HG03565 (cell line): ENCODE measurements around the gene BCAP31.
"Not testable (repeated sequence)": the region's sequence is repeated elsewhere in the genome, so short reads cannot be mapped to it uniquely, and the experiment has no call there.

Experiments used
- ATAC-seq: cut with Tn5 transposase; IDR thresholded peaks from one replicate; pipeline ENCODE4 v1.9.1; 2021; ENCODE audit warnings: mild to moderate bottlenecking, moderate library complexity; ENCODE audit not compliant: unreplicated experiment

Gene BCAP31

GRCh38 chrX:153763298-153763932 lies 39.2 kb upstream of the BCAP31 start:
- ATAC-seq: no peak

- ATAC-seq: no peak
Measured at GRCh38 chrX:153762626-153763173, 38.5 kb upstream of the BCAP31 start.

- ATAC-seq: no peak
Measured at GRCh38 chrX:153761863-153762262, 37.7 kb upstream of the BCAP31 start.

DNA sequence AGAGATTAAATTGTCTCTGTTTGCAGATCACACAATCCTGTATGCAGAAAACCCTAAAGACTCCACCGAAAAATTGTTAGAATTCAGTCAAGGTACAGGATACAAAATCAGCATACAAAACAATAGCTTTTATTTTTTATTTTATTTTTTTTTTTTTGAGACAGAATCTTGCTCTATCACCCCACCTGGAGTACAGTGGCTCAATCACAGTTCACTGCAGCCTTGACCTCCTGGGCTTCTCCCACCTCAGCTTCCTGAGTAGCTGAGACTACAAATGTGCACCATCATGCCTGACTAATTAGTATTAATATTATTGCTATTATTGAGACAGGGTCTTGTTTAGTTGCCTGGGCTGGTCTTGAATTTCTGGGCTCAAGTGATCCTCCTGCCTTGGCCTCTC lies 30.9 kb upstream of the BCAP31 start:
- ATAC-seq: no peak

DNA sequence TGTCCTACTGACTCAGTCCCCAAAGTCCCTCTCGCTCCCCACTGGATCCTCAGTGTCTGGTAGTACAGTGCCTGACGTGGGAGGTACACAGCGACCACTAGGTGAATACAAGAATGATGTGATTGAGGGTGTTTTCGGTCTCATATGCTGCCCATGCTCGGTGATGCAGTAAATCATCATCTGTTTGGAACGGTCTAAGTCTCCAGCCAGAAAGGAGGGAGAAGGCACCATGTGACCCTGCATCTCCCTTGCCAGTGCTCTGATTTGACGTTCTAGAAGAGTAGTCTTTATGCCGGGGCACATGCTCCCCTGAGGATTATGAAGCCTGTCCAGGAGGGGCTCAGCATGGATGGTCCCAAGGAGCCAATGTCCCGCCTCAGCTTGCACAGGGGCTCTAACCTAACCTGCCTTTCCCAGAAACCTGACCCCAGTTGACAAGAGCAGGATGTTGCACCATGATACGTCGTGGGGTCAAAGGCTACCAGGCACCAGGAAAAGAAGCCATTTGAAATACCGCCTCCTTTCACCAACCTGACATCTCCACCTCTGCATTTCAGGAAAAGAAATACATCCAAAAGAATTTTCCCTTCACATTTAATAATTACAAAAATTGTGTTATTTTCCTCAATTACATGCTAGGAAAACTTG lies 26.1 kb upstream of the BCAP31 start:
- ATAC-seq: no peak

- ATAC-seq: not testable (repeated sequence)
Measured at GRCh38 chrX:153749017-153749416, 24.8 kb upstream of the BCAP31 start.

DNA sequence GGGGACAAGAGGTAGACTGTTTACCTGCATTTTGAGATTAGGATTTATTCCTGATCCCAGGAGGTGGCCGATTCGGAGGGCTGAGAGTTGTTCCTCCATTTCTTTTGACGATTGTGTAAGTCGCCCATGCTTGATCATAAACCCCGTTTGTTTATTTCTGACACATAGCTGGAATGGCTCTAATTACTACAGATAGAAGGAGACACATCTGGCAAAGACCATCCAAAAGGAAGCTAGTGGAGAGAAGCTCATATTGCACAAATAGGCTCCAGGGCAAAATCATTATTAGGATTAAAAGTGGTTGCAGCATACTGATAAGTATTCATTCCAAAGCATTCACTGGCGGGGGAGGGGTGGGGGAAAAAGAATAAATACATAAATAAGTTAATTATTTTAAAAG lies 22.8 kb upstream of the BCAP31 start:
- ATAC-seq: not testable (repeated sequence)

DNA sequence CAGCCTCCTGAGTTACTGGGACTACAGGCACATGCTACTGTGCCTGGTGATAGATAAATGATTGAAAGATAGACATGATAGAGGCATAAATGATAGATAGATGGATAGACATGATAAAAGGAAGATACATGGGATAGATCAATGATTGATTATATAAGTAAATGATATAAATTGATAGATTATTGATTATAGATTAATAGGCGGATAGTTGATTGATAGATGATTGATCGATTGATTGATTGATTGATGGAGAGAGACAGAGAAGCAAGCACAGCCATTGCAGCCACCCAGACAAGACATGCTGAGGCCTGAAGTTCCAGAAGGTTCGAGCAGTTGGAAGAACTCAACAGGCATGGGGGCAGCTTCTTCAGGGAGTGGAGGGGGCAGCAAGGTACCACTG lies 22.2 kb upstream of the BCAP31 start:
- no peak for ATAC-seq

GRCh38 chrX:153745067-153745433 lies 20.9 kb upstream of the BCAP31 start:
- ATAC-seq: not testable (repeated sequence)

DNA sequence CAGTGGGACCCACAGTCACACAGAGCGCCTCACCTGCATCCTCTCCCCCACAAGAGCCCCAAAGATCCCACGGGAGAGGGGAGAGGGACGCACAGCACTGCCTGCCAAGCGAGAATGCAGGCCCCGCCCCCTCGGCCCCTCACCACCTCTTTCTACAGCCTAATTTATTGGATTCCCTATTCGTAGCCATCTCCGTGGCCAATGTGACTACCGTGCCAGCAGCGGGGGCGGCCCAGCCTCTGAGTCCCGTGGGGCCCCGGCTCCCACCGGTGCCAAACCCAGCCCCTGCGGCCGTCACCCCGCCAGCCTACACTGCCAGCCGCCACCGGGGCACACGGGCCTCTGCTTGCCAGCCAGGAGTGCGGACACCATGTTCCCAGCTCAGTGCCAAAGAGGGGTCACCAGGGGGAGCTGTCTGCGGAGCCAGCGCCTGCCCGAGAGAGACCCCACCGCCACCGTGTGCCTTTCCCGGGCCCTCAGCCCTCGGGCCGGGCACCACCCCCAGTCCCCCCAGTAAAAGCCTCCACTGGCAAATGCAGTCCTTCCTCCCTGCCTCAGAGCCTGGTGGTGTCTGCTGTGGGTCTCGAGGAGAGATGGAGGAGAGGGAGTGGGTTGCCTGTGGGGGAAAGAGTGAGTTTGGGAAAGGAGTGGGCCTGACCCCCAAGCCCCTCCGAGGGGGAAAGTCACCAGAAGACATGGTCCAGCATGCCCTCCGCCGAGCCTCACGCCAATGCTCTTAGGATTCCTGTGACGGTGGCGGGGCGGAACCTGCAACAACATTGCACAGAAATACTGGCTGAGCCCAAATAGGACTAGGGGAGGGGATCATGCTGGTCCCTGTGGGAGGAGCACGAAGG lies 20.3 kb upstream of the BCAP31 start:
- no peak for ATAC-seq

- ATAC-seq: not testable (repeated sequence)
Measured at GRCh38 chrX:153743468-153744209, 19.5 kb upstream of the BCAP31 start.

DNA sequence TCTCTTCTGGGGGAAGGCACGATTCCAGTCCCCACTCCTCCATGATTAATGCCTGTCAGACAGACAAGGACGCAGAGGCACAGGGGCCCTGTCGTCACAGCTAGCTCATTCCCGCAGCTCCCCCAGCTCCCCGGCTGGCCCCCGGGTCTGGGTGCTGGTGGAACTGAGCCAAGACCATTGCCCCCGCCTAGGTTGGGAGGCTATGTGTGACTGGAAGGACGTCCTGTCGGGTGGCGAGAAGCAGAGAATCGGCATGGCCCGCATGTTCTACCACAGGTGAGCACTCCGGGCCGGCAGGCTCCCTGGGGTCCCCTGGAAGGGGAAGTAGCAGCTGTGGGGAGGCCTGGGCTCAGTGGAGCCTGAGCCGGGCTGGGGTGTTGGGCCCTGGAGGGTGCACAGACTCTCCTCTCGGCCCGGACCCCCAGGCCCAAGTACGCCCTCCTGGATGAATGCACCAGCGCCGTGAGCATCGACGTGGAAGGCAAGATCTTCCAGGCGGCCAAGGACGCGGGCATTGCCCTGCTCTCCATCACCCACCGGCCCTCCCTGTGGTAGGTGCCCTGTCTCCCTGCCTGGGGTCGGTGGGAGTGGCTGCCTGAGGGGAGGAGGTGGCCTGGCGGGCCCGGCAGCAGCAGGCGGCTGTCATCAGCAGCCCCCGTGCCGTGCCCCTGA lies 18.7 kb upstream of the BCAP31 start:
- not testable (repeated sequence) for ATAC-seq

GRCh38 chrX:153742111-153742510 lies 17.9 kb upstream of the BCAP31 start:
- ATAC-seq: not testable (repeated sequence)

- ATAC-seq: no peak
Measured at GRCh38 chrX:153741446-153741845, 17.3 kb upstream of the BCAP31 start.

DNA sequence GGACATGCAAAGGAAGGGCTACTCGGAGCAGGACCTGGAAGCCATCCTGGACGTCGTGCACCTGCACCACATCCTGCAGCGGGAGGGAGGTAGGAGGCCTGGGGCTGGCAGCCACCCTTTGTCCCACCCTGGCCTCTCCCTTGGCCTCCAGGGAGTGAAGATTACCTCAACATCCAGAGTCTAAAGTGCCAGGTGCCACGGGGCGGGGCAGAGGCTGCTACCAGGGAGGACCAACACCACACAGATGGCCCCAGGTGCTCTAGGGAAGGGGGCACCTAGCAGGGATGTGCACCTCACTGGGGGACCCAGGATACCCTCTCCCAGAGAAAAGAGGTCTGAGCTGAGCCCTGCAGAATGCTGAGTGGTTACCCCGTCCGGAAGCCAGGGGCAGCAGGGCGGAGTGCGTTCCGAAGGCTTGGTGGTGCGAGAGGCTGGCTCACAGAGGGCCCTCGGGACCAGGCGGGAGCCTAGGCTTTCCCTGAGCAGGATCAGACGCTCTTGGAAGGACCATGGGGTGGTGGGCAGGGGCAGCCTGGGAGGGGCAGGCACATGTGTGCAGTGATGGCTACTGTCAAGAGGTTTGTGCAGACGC lies 16.5 kb upstream of the BCAP31 start:
- ATAC-seq: no peak

DNA sequence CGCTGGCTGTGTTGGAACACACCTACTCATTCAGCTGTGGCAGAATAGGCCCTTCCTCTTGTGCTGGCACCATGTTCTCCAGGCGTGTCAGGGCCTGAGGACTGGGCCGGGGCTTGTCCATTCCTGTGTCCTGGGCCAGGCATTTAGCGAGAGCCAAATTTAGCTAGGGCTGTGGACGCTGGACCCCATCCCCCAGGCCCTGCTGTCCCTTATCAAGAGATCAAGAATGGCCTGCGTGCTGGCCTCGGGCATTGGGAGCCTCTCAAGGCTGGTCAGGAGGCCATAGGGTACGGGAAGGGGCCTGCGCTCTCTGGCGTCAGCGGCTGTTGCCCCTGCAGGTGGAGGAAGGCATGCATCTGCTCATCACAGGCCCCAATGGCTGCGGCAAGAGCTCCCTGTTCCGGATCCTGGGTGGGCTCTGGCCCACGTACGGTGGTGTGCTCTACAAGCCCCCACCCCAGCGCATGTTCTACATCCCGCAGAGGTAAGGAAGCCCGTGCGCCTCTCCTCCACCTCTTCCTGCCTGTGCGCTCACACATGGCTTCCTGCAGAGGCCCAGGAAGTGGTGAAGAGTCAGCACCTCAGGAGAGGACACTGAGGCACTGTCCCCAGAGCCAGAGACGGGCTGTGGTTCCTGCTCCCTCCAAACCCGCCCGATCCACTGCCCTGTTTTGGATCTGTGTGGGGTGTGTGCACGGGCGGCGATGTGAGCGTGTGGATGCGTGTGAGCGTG lies 15.7 kb upstream of the BCAP31 start:
- ATAC-seq: no peak

- ATAC-seq: no peak
Measured at GRCh38 chrX:153738056-153738605, 13.9 kb upstream of the BCAP31 start.

GRCh38 chrX:153736871-153737441 lies 12.8 kb upstream of the BCAP31 start:
- no peak for ATAC-seq
